ENCODE data around the gene ACKR1. TPM values are rescaled to one million over a fixed set of nuclear protein-coding genes. Genes with fewer than 3 reads are reported as not detected.
A peak's percentile ranks its signal among the peaks of the same experiment; 100 is the strongest.

Gene ACKR1
- total RNA-seq, 3 donors from 2014 or later = 19.5 to 30.4 (median 27.6) TPM

DNA sequence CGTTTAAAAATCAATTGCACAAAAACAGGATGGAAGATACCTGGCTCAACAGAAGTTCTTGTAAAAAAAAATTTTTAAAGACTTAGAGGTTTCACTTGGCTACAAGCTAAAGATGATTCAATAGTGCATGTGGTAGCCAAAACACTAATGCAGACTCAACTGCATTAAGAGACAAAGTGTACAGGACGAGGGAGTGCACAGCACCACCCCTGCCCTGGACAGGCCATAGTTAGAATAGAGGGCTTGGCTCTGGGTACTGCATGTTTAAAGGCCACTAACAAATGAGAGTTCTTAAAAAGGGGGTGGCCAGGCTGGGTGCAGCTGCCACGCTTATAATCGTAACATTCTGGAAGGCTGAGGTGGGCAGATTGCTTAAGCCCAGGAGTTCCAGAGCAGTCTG is 7.9 kb downstream of the ACKR1 start:
- intact Hi-C loops (cut with DNase I, micrococcal nuclease) = loop anchor here (5.0 to 10.0 kb wide), 2 partner anchors 50 to 78 kb away; no protein-coding TSS in a partner anchor
- ATAC-seq (no peak), DNase-seq (no peak)
- Histone ChIP-seq H3K4me1 (ENCODE audit: low read depth) (no peaks in the 10 kb centered on the region), H3K4me3 (no peak overlapping the region), H3K36me3 (ENCODE audit: low read depth) (no peaks in the 10 kb centered on the region), H3K9me3 (no peaks in the 10 kb centered on the region)
- TF ChIP-seq, protein P1, sequence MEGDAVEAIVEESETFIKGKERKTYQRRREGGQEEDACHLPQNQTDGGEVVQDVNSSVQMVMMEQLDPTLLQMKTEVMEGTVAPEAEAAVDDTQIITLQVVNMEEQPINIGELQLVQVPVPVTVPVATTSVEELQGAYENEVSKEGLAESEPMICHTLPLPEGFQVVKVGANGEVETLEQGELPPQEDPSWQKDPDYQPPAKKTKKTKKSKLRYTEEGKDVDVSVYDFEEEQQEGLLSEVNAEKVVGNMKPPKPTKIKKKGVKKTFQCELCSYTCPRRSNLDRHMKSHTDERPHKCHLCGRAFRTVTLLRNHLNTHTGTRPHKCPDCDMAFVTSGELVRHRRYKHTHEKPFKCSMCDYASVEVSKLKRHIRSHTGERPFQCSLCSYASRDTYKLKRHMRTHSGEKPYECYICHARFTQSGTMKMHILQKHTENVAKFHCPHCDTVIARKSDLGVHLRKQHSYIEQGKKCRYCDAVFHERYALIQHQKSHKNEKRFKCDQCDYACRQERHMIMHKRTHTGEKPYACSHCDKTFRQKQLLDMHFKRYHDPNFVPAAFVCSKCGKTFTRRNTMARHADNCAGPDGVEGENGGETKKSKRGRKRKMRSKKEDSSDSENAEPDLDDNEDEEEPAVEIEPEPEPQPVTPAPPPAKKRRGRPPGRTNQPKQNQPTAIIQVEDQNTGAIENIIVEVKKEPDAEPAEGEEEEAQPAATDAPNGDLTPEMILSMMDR (IDR thresholded peaks at IDR 0.05) = no peak

DNA sequence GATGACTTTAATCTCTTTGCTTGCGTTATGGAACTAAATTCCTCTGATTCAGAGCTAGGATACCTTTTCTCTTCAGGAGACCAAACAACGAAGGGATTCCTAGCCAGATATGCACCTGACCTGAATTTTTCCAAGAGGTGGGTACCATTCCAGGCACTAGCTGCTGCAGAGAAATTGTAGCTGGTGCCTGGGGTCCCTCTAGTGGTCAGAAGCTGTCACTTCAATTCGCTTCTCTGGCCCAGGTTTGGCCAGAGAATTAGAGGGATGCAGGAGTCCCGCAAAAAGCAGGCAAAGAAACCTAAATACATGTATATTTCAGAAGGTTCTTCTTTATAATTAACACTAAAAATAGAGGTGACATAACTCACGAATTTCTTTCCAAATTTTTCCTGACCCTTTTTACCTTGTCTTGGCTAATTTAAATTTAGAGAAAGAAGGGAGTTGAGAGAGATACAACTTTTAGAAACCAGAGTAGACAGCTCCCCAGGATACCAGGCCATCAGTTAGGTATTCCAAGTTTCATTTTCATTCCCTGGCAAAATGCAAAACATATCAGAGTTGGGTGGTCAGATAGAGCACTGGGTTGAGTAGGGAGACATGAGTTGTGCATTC is 9.6 kb downstream of the ACKR1 start:
- H3K9me3 ChIP-seq = no peaks in the 10 kb centered on the region
- H3K4me1 ChIP-seq (ENCODE audit: low read depth) = no peaks in the 10 kb centered on the region
- intact Hi-C loops (cut with DNase I, micrococcal nuclease) = loop anchor here (5.0 to 10.0 kb wide), 2 partner anchors 52 to 79 kb away; no protein-coding TSS in a partner anchor
- H3K4me3 ChIP-seq = no peak overlapping the region
- H3K36me3 ChIP-seq (ENCODE audit: low read depth) = no peaks in the 10 kb centered on the region
- ATAC-seq = peak; percentile 70
- peak in 1 of 3 donors; percentile 40 for DNase-seq
- TF ChIP-seq, protein P1 (IDR thresholded peaks at IDR 0.05) = peak; percentile 71

DNA sequence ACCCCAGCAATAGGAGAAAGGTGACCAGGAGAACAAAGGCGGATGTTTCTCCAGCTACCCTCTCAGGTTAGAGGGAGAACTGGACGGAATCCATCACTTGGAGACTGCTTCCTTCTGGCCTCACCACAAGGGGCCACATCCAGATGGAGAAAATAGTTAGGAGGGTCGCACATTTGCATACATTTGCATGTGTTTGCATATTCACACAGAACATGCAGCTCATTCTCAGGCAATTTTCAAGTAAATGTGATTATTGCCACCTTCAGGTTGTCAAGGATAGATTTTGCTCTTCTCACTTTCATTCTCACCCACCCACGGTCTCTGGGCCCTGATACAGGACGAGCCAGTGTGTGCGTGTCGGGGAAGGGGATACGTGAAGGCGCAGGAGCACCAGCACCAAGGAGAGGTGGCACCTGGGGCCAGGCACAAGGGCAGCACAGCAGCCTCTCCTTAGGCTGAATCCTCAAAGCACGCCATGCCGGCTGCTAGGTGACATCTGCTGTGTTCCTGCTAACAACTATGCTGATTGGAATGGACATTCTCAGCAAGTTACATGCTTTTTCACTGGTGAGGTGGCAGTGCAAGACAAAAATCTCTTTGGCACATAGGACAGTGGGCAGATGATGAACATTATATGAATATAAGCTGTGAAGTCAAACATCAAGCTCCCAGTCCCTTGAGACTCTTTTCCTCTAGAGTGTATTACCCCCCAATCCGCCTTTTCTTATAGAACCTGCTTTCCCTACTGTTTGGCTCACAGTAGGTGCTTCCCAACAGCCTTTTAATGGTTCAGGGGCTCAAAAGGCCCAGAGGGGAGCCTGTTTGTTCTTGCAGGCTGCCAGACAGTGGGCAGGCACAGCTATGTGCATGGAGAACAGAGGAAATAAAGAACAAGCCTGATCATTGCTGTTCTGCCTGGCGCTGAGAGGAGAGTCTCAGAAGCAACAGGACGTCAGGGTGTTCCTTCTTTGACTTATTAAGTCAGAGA is 14.3 kb downstream of the ACKR1 start:
- intact Hi-C loops (cut with DNase I, micrococcal nuclease) = loop anchor here in 1 of 2 donors (10.0 kb wide), 1 partner anchor 84 kb away; no protein-coding TSS in a partner anchor
- ATAC-seq = no peak
- TF ChIP-seq, protein P1 (IDR thresholded peaks at IDR 0.05) = no peak
- no peaks in the 10 kb centered on the region for H3K36me3 ChIP-seq (ENCODE audit: low read depth)
- no peaks in the 10 kb centered on the region for H3K9me3 ChIP-seq
- no peak overlapping the region for H3K4me3 ChIP-seq
- no peaks in the 10 kb centered on the region for H3K4me1 ChIP-seq (ENCODE audit: low read depth)
- DNase-seq = no peak

DNA sequence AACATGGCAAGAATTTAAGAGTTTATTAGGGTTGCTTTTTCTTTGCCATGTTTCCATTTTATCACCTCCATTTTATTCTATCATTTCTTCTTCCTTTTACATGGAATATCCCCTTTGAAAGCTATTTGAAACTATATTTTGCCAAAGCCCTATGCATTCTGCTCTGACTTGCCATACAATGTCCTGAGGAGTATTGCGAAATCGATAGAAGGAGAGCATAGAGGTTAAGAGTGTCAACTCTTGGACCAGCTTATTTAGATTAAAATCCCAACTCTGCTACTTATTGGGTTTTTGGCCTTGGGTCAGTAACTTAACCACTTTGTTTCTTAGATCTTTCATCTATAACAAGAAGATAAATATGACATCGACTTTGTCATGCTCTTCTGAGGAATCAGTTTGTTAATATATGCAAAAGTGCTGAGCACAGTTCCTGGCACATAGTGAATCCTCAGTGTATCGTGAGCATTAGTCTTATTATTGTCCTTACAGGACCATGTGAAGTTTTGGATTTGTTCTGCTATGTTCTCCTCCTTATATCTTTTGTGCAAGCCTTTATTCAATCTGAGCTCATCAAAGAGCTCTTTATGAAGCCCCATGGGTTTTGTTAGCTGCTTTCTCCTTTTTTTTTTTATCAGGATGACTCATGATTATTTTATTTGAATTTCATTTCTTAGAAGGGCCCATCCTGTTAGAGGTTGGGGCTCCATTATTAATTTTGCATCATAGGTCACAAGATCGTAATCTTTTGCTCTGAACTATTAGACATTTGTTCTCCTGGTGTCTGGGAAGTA is 17.6 kb downstream of the ACKR1 start:
- Histone ChIP-seq H3K4me1 (ENCODE audit: low read depth) (no peaks in the 10 kb centered on the region), H3K9me3 (no peaks in the 10 kb centered on the region), H3K4me3 (no peak overlapping the region), H3K36me3 (ENCODE audit: low read depth) (no peaks in the 10 kb centered on the region)
- DNase-seq (no peak), ATAC-seq (no peak)
- intact Hi-C loops (cut with DNase I, micrococcal nuclease) = no loop called here
- TF ChIP-seq, protein P1 (IDR thresholded peaks at IDR 0.05) = no peak

DNA sequence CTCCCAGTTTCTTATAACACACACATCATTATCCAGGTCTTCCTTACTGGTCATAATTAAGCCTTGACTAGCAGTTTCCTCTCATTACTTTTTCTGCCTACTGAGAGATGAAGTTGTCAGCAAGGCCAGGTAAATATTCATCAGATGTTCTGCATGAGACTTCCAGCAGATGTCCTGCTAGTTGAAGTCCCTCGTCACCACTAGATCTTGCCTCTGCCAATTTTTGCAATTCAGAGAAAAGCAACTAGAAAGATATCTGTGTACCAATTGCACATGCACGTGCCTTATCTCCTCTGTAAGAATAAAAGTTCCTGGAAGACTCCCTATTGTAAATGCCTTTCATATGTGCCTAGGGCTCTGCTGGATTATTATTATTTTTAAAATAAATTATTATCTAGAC is 18.3 kb downstream of the ACKR1 start:
- ATAC-seq (no peak), DNase-seq (no peak)
- H3K4me1 ChIP-seq (ENCODE audit: low read depth) = no peaks in the 10 kb centered on the region
- H3K36me3 ChIP-seq (ENCODE audit: low read depth) = no peaks in the 10 kb centered on the region
- no peaks in the 10 kb centered on the region for H3K9me3 ChIP-seq
- no peak overlapping the region for H3K4me3 ChIP-seq
- TF ChIP-seq, protein P1 (IDR thresholded peaks at IDR 0.05) = no peak
- intact Hi-C loops (cut with DNase I, micrococcal nuclease) = no loop called here
